Caco-2 (cell line): ENCODE measurements around the gene GNPTAB. TPM values are rescaled to one million over a fixed set of nuclear protein-coding genes. Genes with fewer than 3 reads are reported as not detected.

Experiments used
- BruUV-seq: library from RNA; stranded (reverse); fragments of 400-500 nt; replicated peaks from 2 replicates; lab custom pipeline; 2021; lab: Mats Ljungman, UMichigan
- CTCF ChIA-PET: fragments of 300-600 bp; sonication (Branson Sonifier 250); formaldehyde crosslinking; loops from one replicate; lab custom pipeline; 2022; ENCODE audit warnings: antibody characterized with exemption; lab: Charles Lee
- POLR2A ChIA-PET: fragments of 300-600 bp; sonication (Branson Sonifier 250); formaldehyde crosslinking; loops from one replicate; lab custom pipeline; 2022; ENCODE audit warnings: antibody characterized with exemption; lab: Charles Lee
- DNase-seq, 2 experiments: peaks; one replicate each; pipeline versions ENCODE4 v3.0.0 to v3.0.0-alpha.2; 2020 to 2022
- H3K27me3 ChIP-seq: replicated peaks from 2 replicates; pipeline ENCODE4 v1.6.0; 2011; ENCODE audit warnings: low read length; ENCODE audit not compliant: control insufficient read depth, insufficient read depth
- H3K36me3 ChIP-seq: 2 replicates; pipeline ENCODE4 v1.5.1; 2011; ENCODE audit warnings: low read length; ENCODE audit not compliant: control insufficient read depth, insufficient read depth
- H3K4me1 ChIP-seq: fragments of 250-450 bp; sonication (Bioruptor Pico); 2 replicates; pipeline ENCODE4 v1.5.1; 2020; ENCODE audit warnings: mild to moderate bottlenecking
- H3K4me3 ChIP-seq: 2 replicates; pipeline ENCODE4 v1.5.1; 2011; ENCODE audit warnings: low read depth, mild to moderate bottlenecking, control low read depth, low read length
- H3K9me3 ChIP-seq: fragments of 250-450 bp; sonication (Bioruptor Pico); 2 replicates; pipeline ENCODE4 v1.5.1; 2020; ENCODE audit warnings: mild to moderate bottlenecking, moderate library complexity
- H3K27ac Mint-ChIP-seq: one replicate; pipeline ENCODE4 v1.8.0; 2022; ENCODE audit warnings: mixed read lengths; ENCODE audit not compliant: unreplicated experiment
- H3K27me3 Mint-ChIP-seq: one replicate; pipeline ENCODE4 v1.8.0; 2022; ENCODE audit warnings: mixed read lengths; ENCODE audit not compliant: insufficient read depth, unreplicated experiment
- H3K36me3 Mint-ChIP-seq: one replicate; pipeline ENCODE4 v1.8.0; 2022; ENCODE audit warnings: mild to moderate bottlenecking, mixed read lengths; ENCODE audit not compliant: insufficient read depth, unreplicated experiment
- H3K4me1 Mint-ChIP-seq: one replicate; pipeline ENCODE4 v1.8.0; 2022; ENCODE audit warnings: low read depth, mixed read lengths; ENCODE audit not compliant: unreplicated experiment
- H3K4me3 Mint-ChIP-seq: one replicate; pipeline ENCODE4 v1.8.0; 2022; ENCODE audit warnings: mild to moderate bottlenecking, moderate library complexity, mixed read lengths; ENCODE audit not compliant: unreplicated experiment
- H3K9me3 Mint-ChIP-seq: one replicate; pipeline ENCODE4 v1.8.0; 2022; ENCODE audit warnings: mixed read lengths; ENCODE audit not compliant: unreplicated experiment
- intact Hi-C: fragments of 100-400 bp; cut with micrococcal nuclease; formaldehyde crosslinking; loops from one replicate; pipeline ENCODE4 v1.10.0; 2022; ENCODE audit not compliant: unreplicated experiment
- total RNA-seq: library from RNA; stranded (reverse); gene quantifications from 2 replicates; pipeline ENCODE4 v1.2.3, GENCODE V29; 2022
- TF ChIP-seq, protein P1 (sequence below), 2 experiments: fragments of 200-600 bp in 1 of 2; IDR thresholded peaks; 1 replicate in 1 of 2; 2 replicates in 1 of 2; pipeline versions ENCODE4 v1.5.1 to v1.8.0; 2011 to 2022; ENCODE audit warnings: antibody characterized with exemption in 1 of 2, control low read depth in 1 of 2, inconsistent platforms in 1 of 2, low read depth in 1 of 2, low read length in 1 of 2, mild to moderate bottlenecking in 1 of 2, moderate library complexity in 1 of 2; ENCODE audit not compliant: insufficient read depth in 1 of 2, severe bottlenecking in 1 of 2, unreplicated experiment in 1 of 2

GNPTAB gene
- total RNA-seq, 1 experiment from 2014 or later: 39.1 TPM

DNA sequence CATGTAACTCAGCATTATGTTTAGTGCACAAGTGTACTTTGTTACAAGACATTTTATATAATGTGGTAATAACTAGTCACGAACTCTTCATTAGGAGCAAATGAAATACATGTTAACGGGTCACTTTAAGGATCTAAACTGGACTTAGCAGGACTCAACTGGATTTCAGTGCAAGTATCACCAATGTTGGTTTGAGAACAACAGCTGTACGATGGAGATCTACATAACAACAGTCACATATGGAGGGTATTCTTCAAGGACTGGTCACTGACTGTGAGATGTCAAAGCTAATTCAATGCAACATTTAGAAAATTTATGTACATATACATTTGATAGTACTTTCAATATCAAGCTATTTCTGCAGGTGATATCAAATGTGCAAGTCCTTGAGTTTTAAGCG is 69.0 kb downstream of the GNPTAB start:
- TF ChIP-seq, protein P1, sequence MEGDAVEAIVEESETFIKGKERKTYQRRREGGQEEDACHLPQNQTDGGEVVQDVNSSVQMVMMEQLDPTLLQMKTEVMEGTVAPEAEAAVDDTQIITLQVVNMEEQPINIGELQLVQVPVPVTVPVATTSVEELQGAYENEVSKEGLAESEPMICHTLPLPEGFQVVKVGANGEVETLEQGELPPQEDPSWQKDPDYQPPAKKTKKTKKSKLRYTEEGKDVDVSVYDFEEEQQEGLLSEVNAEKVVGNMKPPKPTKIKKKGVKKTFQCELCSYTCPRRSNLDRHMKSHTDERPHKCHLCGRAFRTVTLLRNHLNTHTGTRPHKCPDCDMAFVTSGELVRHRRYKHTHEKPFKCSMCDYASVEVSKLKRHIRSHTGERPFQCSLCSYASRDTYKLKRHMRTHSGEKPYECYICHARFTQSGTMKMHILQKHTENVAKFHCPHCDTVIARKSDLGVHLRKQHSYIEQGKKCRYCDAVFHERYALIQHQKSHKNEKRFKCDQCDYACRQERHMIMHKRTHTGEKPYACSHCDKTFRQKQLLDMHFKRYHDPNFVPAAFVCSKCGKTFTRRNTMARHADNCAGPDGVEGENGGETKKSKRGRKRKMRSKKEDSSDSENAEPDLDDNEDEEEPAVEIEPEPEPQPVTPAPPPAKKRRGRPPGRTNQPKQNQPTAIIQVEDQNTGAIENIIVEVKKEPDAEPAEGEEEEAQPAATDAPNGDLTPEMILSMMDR (IDR thresholded peaks at IDR 0.05; ENCODE audit: insufficient read depth in 1 of 2, low read depth in 1 of 2, low read length in 1 of 2, severe bottlenecking in 1 of 2, unreplicated experiment in 1 of 2): no peak
- H3K4me3 ChIP-seq: no peak overlapping the region
- no peaks in the 10 kb centered on the region for H3K9me3 Mint-ChIP-seq
- no peaks in the 10 kb centered on the region for H3K36me3 ChIP-seq
- intact Hi-C loops: no loop called here
- H3K27me3 Mint-ChIP-seq: no peaks in the 10 kb centered on the region
- H3K9me3 ChIP-seq: no peaks in the 10 kb centered on the region
- H3K4me3 Mint-ChIP-seq: no peak overlapping the region
- ChIA-PET CTCF (no interaction called here), POLR2A (no interaction called here)
- H3K27me3 ChIP-seq: no peaks in the 10 kb centered on the region
- H3K4me1 Mint-ChIP-seq: peaks cover 6% of the 10 kb centered on the region
- no TSS peak for BruUV-seq
- H3K27ac Mint-ChIP-seq: no peak overlapping the region
- no peaks in the 10 kb centered on the region for H3K4me1 ChIP-seq
- DNase-seq: no peak
- H3K36me3 Mint-ChIP-seq: peaks cover 5% of the 10 kb centered on the region

DNA sequence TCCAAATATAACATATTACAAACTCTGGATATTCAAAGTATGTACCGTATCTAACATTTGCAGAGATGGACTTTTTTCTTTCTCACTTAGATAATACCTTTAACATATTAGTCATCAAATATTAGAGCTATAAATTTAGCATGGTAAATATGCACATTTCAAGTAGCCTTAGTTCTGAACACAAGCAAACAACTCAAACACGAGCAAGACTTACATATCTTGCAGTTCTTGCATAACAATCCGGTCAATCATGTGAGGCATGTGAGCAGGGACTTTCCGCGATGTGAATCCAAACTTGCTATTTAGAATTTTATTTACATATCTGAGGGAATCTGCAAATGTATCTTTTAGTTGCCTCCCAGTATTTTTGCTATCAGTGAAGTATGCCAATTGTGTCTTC is 69.4 kb downstream of the GNPTAB start:
- H3K36me3 ChIP-seq: no peaks in the 10 kb centered on the region

DNA sequence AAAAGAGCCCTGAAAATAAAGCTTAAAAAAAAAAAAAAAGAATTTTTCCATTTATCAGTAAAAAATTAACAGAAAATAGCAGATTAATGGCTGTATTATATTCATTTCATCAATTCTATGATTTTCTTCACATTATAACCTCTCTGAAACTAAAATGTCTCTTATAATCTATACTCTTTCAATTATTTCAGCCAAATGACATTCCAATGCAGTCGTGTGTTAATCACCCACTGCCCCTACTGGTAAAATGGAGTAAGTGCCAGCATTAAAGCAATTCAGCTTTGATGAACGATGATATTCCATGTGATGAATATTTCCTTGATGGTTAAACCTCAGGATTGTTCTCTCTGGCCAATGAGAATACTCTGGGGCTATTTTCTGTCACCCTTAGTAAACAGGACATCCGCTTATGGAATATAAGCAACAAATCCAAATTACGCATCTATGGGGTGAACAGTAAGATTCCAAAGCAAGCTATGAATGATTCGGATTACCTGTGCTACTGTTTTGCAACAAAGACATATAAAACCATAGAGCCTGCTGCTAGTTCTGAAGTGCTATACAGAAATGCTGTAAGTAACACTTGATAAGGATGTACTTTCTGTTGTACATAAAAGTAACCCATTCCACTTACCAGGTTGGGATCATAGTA is 71.2 kb downstream of the GNPTAB start:
- no peaks in the 10 kb centered on the region for H3K27me3 Mint-ChIP-seq
- no peaks in the 10 kb centered on the region for H3K4me1 ChIP-seq
- POLR2A ChIA-PET: interaction anchor here (0.6 kb wide), 2 partner anchors 73 to 238 kb away, joined by 4 to 5 read pairs; no protein-coding TSS in a partner anchor
- H3K4me3 ChIP-seq: no peak overlapping the region
- H3K4me3 Mint-ChIP-seq: no peak overlapping the region
- no peaks in the 10 kb centered on the region for H3K9me3 ChIP-seq
- no peaks in the 10 kb centered on the region for H3K27me3 ChIP-seq
- peaks cover 5% of the 10 kb centered on the region for H3K4me1 Mint-ChIP-seq
- CTCF ChIA-PET: interaction anchor here (0.5 to 1.4 kb wide), 10 partner anchors 63 to 1556 kb away, joined by 3 to 7 read pairs (median 4); partner anchors contain the start of gene ARL1
- no peaks in the 10 kb centered on the region for H3K36me3 ChIP-seq
- DNase-seq: peak in 1 of 2 experiments; percentile 33
- H3K27ac Mint-ChIP-seq: no peak overlapping the region
- TF ChIP-seq, protein P1 (IDR thresholded peaks at IDR 0.05; ENCODE audit: insufficient read depth in 1 of 2, low read depth in 1 of 2, low read length in 1 of 2, severe bottlenecking in 1 of 2, unreplicated experiment in 1 of 2): peak; percentile 59 to 73
- BruUV-seq: no TSS peak
- no peaks in the 10 kb centered on the region for H3K9me3 Mint-ChIP-seq
- peaks cover 8% of the 10 kb centered on the region for H3K36me3 Mint-ChIP-seq
- intact Hi-C loops: loop anchor here (1.0 to 5.0 kb wide), 4 partner anchors 89 to 345 kb away; no protein-coding TSS in a partner anchor

More for the DNA sequence above, 69.4 kb downstream of the GNPTAB start:
- no peak for DNase-seq
- H3K4me1 Mint-ChIP-seq: peaks cover 6% of the 10 kb centered on the region
- H3K36me3 Mint-ChIP-seq: peaks cover 5% of the 10 kb centered on the region
- H3K27me3 Mint-ChIP-seq: no peaks in the 10 kb centered on the region
- POLR2A ChIA-PET: no interaction called here
- no peak overlapping the region for H3K4me3 ChIP-seq
- BruUV-seq: no TSS peak
- H3K4me3 Mint-ChIP-seq: no peak overlapping the region
- intact Hi-C loops: no loop called here
- H3K27ac Mint-ChIP-seq: no peak overlapping the region
- H3K27me3 ChIP-seq: no peaks in the 10 kb centered on the region
- H3K9me3 Mint-ChIP-seq: no peaks in the 10 kb centered on the region
- H3K9me3 ChIP-seq: no peaks in the 10 kb centered on the region
- TF ChIP-seq, protein P1 (IDR thresholded peaks at IDR 0.05; ENCODE audit: insufficient read depth in 1 of 2, low read depth in 1 of 2, low read length in 1 of 2, severe bottlenecking in 1 of 2, unreplicated experiment in 1 of 2): no peak
- H3K4me1 ChIP-seq: no peaks in the 10 kb centered on the region
- CTCF ChIA-PET: no interaction called here
